Amygdala (tissue), 56 donors: Measurements from ENCODE around the gene RHNO1.

Source experiments
- DNase-seq, 56 donors: peaks; one replicate each; lab custom pipeline; 2025; lab: John Stamatoyannopoulos, UW

RHNO1 gene

GRCh38 chr12:2897418-2897817, 20.4 kb downstream of the RHNO1 start:
- no peak for DNase-seq

- DNase-seq = no peak
These were observed 23.6 kb downstream of the RHNO1 start for GRCh38 chr12:2900642-2901041.

- DNase-seq = peak in 41 of 56 donors; percentile 3 to 71 (median 25)
These were observed 25.4 kb downstream of the RHNO1 start for GRCh38 chr12:2902272-2902880.

DNA sequence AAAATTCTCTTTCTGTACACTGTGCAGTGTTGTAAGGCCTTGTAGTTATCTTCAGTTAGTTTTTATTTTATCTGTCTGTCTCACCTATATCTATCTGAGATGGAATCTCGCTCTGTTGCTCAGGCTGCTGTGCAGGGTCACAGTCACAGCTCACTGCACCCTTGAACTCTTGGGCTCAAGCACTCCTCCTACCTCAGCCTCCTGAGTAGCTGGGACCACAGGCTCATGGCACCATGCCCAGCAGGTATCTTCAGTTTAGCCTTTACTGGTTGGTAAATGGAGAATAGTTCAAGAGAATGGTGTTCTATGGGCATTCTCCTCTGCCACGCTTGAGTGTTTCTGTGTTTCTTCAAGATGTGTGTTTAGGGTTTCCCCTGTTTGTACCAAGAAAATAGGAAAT, 27.2 kb downstream of the RHNO1 start:
- no peak for DNase-seq

GRCh38 chr12:2912216-2912575, 35.2 kb downstream of the RHNO1 start:
- no peak for DNase-seq

GRCh38 chr12:2919249-2919648, 42.2 kb downstream of the RHNO1 start:
- DNase-seq = no peak

- no peak for DNase-seq
These were observed 45.3 kb downstream of the RHNO1 start for GRCh38 chr12:2922329-2922728.

GRCh38 chr12:2923057-2923456, 46.0 kb downstream of the RHNO1 start:
- DNase-seq = no peak

GRCh38 chr12:2924019-2924418, 47.0 kb downstream of the RHNO1 start:
- DNase-seq = no peak

- DNase-seq = no peak
These were observed 48.4 kb downstream of the RHNO1 start for GRCh38 chr12:2925322-2925995.

- no peak for DNase-seq
These were observed 53.8 kb downstream of the RHNO1 start for GRCh38 chr12:2930865-2931264.

- no peak for DNase-seq
These were observed 56.6 kb downstream of the RHNO1 start for GRCh38 chr12:2933586-2933985.

GRCh38 chr12:2934371-2934770, 57.3 kb downstream of the RHNO1 start:
- no peak for DNase-seq

- no peak for DNase-seq
These were observed 59.3 kb downstream of the RHNO1 start for GRCh38 chr12:2936301-2936700.

DNA sequence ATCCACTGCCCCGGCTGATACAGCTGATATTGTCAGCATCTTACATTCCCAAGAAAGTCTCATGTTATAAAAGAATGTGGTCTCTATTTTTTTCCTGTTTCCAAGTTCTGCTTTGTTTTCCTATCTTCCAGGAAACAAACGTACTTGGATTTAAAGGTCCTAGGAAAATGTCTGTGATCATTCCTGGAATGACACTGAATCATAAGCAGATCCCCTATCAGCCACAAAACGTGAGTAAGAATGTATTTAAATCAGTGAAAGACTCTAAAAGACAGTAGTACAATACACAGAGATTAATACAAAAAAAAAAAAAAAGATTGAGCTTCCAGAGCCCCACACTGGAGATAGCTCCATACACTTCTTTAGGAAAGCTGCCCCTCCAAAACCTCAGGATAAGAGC, 60.5 kb downstream of the RHNO1 start:
- DNase-seq = no peak
